CD4-positive, alpha-beta T cell treated with Interleukin-1 beta for 1 hour (primary cell): ENCODE data around the gene EXOC6B.

Experiments used
- DNase-seq, 2 donors: peaks; one replicate each; pipeline ENCODE4 v3.0.0-alpha.2; 2020 to 2022

The EXOC6B gene

GRCh38 chr2:72828840-72829507, 3.1 kb upstream of the EXOC6B start:
- no peak for DNase-seq

GRCh38 chr2:72827966-72828646, 2.3 kb upstream of the EXOC6B start:
- DNase-seq = no peak

GRCh38 chr2:72827487-72827886, 1.7 kb upstream of the EXOC6B start:
- no peak for DNase-seq

GRCh38 chr2:72826156-72826477, 284 bp upstream of the EXOC6B start:
- no peak for DNase-seq

- no peak for DNase-seq
Measured at GRCh38 chr2:72824224-72824842, 1.5 kb downstream of the EXOC6B start.

GRCh38 chr2:72822794-72823193, 3.0 kb downstream of the EXOC6B start:
- no peak for DNase-seq

GRCh38 chr2:72821983-72822382, 3.9 kb downstream of the EXOC6B start:
- DNase-seq = no peak

GRCh38 chr2:72821118-72821517, 4.7 kb downstream of the EXOC6B start:
- no peak for DNase-seq

GRCh38 chr2:72819501-72819900, 6.3 kb downstream of the EXOC6B start:
- no peak for DNase-seq

- DNase-seq = no peak
Measured at GRCh38 chr2:72815655-72816278, 10.1 kb downstream of the EXOC6B start.

GRCh38 chr2:72813841-72814240, 12.0 kb downstream of the EXOC6B start:
- DNase-seq = no peak

- DNase-seq = no peak
Measured at GRCh38 chr2:72810165-72810564, 15.7 kb downstream of the EXOC6B start.

- DNase-seq = no peak
Measured at GRCh38 chr2:72809095-72809494, 16.7 kb downstream of the EXOC6B start.

GRCh38 chr2:72806280-72806945, 19.4 kb downstream of the EXOC6B start:
- no peak for DNase-seq

- DNase-seq = no peak
Measured at GRCh38 chr2:72803626-72804320, 22.1 kb downstream of the EXOC6B start.

- DNase-seq = no peak
Measured at GRCh38 chr2:72803151-72803550, 22.7 kb downstream of the EXOC6B start.

GRCh38 chr2:72800492-72800891, 25.3 kb downstream of the EXOC6B start:
- no peak for DNase-seq

GRCh38 chr2:72797740-72798139, 28.1 kb downstream of the EXOC6B start:
- DNase-seq = no peak

- no peak for DNase-seq
Measured at GRCh38 chr2:72796766-72797165, 29.1 kb downstream of the EXOC6B start.

GRCh38 chr2:72794572-72794971, 31.3 kb downstream of the EXOC6B start:
- DNase-seq = no peak

GRCh38 chr2:72793798-72794440, 31.9 kb downstream of the EXOC6B start:
- DNase-seq = no peak

- DNase-seq = no peak
Measured at GRCh38 chr2:72789241-72789640, 36.6 kb downstream of the EXOC6B start.
